HG03457 (cell line): ENCODE data around the gene MBD3L1.

Experiments
- ATAC-seq: cut with Tn5 transposase; IDR thresholded peaks from one replicate; pipeline ENCODE4 v1.9.1; 2021; ENCODE audit warnings: moderate number of reproducible peaks; ENCODE audit not compliant: unreplicated experiment

MBD3L1 gene

DNA sequence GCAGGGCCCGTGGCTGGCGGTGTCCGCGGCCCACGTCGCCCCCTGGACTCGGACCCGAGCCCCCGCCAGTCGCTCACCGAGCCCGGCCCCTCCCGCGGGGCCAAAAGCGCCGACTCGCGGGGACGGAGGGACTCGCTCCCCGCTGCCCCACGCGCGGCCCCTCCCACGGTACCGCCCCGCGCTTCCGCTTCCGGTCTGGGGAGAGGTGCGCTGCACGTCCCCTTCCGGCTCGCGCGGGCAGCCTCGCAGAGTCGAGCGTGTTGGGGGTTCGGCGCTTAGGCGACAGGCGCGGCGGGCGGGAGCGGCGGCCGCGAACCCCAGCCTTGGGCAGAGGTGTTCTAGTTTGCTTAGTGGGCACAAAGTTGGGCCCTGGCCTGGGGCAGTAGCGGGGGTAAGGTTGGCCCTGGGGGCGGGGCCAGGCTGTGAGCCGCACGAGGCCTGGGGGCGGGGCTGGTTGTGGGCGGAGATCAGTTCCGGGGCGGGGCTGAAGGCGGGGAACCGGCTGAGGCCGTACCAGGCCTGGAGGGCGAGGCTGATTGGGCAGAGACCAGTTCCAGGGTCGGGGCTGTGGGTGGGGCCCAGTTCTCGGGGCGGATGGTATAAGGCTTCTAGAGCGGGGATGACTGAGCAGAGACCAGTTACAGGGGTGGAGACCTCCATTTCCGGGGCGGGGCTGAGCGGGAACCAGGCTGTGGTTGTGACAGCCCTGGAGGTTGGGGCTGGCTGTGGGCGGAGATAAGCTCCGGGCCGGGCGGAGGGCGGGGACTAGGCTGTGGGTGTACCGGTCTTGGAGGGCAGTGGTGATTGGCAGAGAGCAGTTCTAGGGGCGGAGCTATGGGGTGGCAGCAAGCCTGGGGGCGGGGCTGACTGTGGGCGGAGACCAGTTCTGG, at the start of gene MBD3L1, which contains the start of gene ZNF558:
Gene MBD3L1, plus strand, starts transcription at position 246 of the 890 bp plus-strand sequence. CDS start 10,302 bp downstream, outside the sequence.
Gene ZNF558, minus strand, starts transcription at position 173 of the 890 bp plus-strand sequence. CDS start 9,645 bp downstream, outside the sequence.
- ATAC-seq, result peak; percentile 75

DNA sequence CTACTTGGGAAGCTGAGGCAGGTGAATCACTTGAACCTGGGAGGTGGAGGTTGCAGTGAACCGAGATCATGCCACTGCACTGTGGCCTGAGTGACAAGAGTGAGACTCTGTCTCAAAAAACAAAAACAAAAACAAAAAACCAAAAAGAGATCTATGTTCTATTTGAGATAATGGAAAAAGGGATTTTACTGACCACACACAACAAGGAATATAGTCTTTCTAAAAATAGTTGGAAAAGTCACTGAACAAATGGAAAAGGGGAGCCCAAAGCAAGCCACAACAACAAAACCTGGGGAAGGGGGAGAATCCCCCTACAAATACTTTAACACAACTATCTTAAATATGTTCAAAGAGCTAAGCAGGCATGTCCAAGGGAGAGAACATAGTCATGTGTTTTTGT, 37.4 kb upstream of the MBD3L1 start:
- no peak for ATAC-seq

DNA sequence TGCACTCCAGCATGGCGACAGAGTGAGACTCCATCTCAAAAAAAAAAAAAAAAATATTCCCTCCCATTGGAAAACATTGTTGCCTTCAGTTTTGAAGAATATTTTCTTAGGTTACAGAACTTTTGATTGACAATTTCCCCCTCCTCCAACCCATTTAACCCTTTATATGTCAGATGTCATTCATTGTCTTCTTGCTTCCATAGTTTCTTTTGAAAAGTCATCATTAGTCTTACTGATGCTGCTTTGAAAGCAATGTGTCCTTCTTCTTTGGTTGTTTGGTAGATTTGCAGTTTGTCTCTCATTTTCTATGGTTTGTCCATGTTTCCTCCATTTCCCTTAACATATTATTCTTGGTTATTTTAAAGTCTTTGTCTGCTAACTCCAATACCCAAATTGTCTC, 25.5 kb upstream of the MBD3L1 start:
- no peak for ATAC-seq

DNA sequence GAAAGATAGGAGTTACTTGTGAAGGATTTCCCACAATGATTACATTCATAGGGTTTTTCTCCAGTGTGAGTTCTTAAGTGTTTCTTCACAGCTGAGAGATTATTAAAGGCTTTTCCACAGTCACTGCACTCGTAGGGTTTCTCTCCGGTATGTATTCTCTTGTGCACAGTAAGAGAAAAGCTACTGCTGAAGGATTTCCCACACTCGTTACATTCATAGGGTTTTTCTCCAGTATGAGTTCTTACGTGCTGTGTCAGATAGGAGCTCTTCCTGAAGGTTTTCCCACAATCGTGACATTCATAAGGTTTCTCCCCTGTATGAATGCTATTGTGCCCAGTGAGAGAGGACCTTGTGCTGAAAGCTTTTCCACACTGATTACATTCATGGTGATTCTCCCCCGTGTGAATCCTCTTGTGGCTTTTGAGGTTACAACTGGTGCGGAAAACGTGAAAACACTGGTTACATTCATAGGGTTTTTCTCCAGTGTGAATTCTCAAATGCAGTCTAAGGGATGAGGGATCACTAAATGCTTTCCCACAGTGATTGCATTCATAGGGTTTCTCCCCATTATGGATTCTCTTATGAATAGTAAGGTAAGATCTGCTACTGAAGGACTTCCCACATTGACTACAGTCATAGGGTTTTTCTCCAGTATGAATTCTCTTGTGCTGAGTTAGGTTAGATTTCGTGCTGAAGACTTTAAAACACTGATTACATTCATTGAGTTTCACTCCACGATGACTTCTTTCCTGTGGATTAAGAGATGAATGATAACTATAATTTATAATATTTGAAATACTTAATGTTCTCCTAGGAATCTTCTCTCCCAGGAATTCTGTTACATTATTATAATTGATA, 20.6 kb upstream of the MBD3L1 start:
- no peak for ATAC-seq

DNA sequence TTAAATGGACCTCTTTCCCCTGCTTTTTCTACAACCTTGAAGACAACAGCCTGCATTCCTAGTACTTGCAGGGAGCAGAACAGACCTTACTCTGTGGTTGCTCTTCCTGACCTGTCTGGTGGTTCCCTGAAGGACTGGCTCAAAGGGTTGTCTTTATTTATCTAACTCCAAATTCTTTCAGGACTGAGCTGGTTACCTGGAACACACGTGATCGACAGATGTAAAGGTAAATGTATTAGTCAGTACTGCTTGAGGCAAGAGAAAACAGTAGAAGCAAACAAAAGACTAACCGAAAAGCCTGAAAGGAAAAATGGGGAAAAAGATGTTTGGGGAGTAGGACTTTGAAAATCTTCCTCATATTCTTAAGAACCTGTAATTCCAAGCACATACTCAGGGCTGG, 18.0 kb upstream of the MBD3L1 start:
- no peak for ATAC-seq

DNA sequence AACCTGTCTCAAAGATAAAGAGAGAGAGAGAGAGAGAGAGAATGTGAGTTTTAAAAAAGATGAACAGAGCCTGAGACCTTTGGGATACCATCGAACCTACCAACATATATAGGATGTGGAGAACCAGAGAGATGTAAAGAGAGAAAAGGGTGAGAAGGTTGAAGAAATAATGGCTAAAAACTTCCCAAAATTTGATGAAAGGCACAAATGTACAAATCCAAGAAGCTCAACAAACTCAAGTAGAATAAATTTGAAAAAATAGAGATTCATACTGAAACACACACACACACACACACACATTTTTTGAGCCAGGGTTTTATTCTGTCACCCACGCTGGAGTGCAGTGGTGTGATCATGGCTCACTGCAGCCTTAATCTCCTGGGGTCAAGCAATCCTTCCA, 16.4 kb upstream of the MBD3L1 start:
- no peak for ATAC-seq

DNA sequence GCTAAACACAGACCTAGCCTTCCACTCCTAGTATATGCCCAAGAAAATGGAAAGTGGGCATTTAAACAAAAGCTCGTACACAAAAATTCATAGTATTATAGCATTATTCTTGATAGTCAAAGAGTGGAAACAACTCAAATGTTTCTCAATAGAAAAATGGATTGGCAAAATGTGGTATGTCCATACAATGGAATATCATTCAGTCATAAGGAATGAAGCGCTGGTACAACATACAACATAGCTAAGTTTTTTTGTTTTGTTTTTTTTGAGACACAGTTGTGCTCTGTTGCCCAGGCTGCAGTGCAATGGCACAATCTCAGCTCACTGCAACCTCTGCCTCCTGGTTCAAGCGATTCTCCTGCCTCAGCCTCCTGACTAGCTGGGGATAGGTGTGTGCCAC, 11.9 kb upstream of the MBD3L1 start:
- no peak for ATAC-seq

DNA sequence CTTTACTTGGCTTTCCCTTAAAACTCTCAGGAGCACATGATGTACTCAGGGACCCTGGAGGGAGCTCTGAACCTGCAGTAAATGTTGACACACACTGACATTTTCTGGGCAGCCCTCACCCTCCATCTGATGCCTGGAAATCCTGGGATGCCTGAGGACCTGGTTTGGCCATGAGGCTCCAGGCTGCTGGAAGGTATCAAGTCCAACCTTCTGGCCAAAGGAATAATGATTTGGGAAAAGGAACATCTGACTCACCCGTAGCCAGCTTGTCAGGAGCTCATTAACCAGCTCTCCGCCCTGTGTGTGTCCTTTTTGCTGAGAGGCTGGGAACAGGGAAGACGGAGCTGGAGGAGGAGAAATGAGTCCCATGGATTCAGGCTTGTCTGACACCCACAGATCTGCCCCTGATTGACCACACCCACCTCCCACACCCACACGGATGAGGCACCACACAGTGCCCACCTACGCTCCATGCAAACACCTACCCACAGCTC, 10.4 kb upstream of the MBD3L1 start:
- no peak for ATAC-seq

DNA sequence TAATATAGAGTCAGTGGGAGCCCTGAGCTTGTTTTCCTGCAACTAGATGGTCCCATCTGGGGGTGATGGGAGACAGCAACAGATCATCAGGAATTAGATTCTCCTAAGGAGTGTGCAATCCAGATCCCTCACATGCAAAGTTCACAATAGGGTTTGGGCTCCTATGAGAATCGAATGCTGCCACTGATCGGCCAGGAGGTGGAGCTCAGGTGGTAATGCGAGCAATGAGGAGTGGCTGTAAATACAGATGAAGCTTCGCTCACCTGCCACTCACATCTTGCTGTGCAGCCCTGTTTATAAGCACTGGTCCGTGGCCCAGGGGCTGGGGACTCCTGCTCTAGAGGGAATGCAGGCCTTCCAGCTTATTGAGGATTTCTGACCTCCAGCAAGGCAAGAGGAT, 5.8 kb upstream of the MBD3L1 start:
- no peak for ATAC-seq

DNA sequence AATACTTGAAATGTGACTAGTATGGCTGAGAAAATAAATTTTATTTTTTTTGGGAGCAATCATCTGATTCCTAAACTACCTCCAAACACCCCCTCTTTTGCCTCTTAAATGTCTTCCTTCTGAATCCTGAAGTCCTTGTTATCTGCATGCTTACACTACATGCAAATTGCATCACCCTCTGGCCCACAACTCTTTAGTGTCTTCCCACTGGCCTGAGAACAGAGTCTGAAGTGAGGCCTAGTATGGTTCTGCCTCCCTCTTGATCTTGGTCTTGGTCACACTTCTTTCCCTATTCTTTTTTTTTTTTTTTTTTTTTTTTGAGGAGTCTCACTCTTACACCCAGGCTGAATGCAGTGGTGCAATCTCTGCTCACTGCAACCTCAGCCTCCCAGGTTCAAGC, 4.9 kb upstream of the MBD3L1 start:
- no peak for ATAC-seq

DNA sequence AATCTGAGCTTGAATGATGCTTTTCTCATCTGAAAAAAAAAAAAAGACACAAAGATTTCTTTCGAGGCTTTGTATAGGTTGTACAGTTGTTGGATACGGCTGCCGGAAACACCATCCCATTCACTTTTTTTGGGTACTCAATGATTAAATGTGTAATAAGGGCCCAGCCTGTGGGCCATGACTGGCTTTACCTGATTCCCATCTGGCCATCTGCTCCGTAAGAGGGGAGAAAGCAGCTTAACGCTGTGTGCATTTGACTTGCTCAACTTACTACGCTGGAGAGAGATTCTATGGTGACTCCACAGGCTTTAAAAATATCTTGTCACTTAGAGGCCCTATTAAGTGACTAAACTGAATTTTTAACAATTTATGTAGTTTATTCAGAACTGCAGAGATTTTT, 804 bp upstream of the MBD3L1 start:
- ATAC-seq, result no peak

DNA sequence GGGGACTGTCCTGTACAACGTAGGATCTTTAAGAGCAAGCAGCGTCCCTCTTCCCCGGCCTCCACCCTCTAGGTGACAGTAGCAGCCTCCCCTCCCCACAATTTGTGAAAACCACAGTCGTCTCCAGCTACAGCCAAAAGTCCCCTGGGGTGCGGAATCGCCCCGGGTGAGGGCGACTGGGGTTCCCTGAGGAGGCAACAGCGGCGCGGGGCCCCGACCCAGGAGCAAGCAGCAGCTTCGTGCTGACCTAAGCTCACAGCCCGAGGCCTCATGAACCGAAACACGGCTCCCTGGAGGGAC, 395 bp upstream of the MBD3L1 start:
- ATAC-seq, result no peak

DNA sequence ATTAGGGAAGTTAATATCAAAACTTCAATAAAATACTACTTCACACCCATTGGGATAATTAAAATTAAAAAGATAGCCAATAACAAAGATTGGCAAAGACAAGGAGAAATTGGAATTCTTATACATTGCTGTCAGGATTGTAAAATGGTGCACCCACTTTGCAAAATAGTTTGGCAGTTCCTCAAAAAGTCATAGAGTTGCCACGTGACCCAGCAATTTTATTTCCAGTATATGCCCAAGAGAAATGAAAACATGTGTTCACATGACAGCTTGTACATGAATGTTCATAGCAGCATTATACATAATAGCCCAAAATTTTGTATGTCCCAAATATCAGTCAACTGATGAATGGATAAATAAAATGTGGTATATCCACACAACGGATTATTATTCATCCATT, 3.3 kb downstream of the MBD3L1 start:
- ATAC-seq, result no peak

DNA sequence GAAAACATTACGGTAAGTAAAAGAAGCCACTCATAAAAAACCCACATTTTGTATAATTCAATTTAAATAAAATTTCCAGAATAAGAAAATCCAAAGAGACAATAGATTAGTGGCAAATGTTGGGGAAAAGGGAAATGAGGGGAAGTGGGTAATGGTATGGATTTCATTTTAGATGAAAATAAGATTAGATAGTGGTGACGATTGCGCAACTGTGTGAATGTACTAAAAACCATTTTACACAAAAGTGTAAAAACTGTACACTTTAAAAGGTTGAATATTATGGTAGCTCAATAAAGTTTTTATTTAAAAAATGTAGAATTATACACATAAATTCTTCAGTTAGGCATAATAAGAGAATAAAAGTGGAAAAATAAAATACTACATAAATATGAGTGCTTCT, 3.7 kb downstream of the MBD3L1 start:
- ATAC-seq, result no peak

DNA sequence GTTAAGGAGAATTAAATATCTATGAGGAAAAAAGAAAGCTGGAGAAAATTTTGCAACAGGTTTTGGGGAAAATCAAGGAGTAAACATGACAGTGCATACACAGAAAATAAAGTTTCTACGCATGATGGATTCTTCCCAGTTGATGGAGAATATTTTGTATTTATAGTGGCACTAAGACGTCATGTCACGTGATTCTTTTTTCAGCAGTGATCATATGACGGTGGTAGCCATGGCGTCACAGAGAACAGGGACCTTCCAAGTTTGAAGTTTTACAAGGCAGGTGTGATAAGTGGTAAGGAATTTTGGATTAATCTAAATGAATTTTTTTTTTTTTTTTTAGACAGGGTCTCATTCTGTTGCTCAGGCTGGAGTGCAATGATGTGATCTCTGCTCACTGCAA, 8.5 kb downstream of the MBD3L1 start:
- no peak for ATAC-seq

DNA sequence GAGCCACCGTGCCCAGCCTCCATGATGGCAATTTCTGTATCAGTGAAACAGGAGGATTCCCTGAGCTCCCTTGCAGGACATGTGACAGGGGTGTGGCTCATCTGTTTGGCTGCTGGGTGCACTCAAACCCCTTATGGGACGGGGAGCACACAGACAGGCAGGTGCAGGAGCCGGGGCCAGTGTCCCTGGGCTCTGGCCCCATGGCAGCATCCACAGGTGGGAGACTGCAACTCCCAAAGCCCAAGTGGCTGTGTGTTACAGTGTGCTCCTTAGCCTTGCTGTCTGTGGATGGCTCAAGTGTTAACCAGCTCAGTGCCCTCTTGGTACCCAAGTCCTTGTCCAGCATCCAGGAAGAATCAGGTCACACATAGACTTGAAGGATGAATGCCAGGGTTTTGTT, 14.6 kb downstream of the MBD3L1 start:
- ATAC-seq, result no peak

DNA sequence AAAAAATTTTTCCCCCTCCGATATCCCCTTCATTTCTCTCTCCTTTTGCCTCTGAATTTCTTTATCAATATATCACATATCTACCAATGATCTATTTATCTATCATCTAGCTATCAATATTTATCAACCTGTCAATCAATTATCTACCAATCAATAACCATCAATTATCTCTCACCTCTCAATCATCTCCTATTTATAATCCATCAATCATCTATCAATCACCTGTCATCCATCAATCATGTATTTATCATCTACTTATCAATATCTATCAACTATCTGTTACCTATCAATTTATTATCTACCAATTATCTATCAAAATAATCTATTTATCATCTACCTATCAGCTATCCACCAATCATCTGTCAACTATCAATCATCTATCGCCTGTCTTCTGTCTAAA, 17.1 kb downstream of the MBD3L1 start:
- ATAC-seq, result no peak

DNA sequence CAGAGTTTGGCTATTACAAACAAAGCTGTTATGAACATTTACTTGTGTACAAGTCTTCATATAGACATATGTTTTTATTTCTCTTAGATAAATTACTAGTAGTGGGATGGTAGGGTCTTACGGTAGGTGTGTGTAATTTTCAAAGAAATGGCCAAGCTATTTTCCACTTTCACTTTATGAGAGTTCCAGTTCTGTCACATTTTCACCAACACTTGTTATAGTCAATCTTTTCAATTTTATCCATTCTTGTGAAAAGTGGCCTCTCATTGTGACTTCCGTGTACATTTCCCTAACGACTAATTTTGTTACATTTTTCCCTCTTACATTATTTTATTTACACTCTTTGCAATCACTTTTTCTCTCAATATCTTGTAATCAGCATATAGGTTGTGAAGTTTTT, 18.3 kb downstream of the MBD3L1 start:
- ATAC-seq, result no peak

DNA sequence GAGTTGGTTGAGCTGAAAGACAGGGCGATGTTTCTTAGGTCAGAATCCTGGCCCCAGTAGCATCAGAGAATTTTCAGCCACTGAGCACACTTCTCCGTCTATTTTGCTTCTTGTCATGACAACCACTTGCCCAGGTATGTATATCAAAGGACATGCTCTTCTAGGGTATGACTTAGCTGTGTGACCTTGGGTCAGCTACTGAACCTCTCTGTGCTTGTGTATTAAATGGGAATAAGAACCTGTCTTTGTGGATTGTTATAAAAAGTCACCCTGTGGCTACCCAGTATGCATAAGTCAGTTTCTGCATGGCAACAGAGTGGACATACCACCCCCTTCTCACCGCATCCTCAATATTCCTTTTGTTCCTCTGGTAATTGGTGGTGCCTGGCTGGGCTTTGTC, 26.1 kb downstream of the MBD3L1 start:
- no peak for ATAC-seq

DNA sequence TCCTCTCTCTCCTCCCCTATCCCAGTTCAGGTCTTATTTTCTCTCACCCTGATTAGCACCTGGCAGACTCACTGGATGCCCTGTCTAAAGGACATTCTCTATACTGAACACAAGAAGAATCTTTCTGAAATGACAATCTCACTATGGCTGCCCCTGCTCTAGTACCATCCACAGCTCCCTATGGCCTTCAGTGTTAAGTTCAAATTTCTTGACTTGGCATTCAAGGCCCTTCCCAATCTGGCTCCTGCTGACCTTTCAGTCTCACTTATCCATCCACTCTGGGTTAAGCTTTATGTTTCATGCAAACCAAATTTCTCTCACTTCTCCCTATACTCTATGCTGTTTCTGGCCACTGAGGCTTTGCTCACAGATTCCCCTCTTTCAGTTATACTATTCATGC, 34.2 kb downstream of the MBD3L1 start:
- no peak for ATAC-seq

DNA sequence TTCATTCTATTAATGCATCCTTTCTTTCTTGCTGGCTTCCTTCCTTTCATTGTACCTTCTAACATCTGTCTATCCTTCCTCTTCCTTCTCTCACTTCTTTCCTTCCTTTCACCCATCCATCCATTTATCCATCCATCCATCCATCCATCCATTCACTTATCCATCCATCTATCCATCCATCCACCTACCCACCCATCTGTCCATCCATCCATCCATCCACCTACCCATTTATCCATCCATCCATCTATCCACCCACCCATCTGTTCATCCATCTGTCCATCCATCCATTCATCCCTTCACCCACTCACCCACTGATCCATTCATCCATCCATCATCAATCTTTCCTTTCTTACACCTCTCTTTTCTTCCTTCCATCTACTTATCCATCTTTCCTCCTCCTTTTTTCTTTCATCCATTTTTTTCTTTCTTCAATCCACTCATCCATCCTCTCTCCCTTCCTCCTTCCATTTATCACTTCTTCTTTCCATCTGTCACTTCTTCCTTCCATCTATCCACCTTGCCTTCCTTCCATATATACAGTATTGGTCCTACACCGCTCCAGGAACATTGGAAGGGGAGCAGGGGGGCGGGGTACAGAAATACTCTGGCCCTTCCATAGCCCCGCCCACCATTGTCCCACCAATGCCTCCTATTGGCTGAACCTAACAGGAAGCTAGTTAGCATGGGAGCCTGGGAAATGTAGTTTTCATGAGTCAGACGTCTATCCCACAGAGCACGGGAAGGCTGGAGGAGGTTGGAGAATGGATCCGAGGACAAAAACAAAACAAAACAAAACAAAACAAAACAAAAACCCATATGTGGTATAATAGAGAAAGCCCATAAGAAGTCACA, 45.9 kb downstream of the MBD3L1 start:
- no peak for ATAC-seq
